GM12878 (cell line): Measurements from ENCODE around the gene RBPJ. TPM values are rescaled to one million over a fixed set of nuclear protein-coding genes. Genes with fewer than 3 reads are reported as not detected.
A peak's percentile ranks its signal among the peaks of the same experiment; 100 is the strongest.

ENCODE experiments used
- ATAC-seq: fragments of 200-7000 bp; cut with Tn5 transposase; 3 replicates; pipeline ENCODE4 v1.9.1; 2020; ENCODE audit warnings: mild to moderate bottlenecking, moderate library complexity
- BruUV-seq: library from RNA; stranded (reverse); fragments of 400-500 nt; replicated peaks from 2 replicates; lab custom pipeline; 2021; lab: Mats Ljungman, UMichigan
- CTCF ChIA-PET: fragments of 300-600 bp; sonication (Branson Sonifier 250); formaldehyde crosslinking; extraction: SDS; loops from one replicate; lab custom pipeline; 2021; ENCODE audit warnings: inconsistent platforms; lab: Yijun Ruan, JAX
- POLR2A ChIA-PET: fragments of 350-600 bp; formaldehyde crosslinking; extraction: SDS; loops from one replicate; lab custom pipeline; 2021; ENCODE audit warnings: inconsistent platforms; lab: Charles Lee
- RAD21 ChIA-PET: fragments of 300-600 bp; sonication (Branson Sonifier 250); formaldehyde crosslinking; loops from one replicate; lab custom pipeline; 2023; ENCODE audit warnings: antibody characterized with exemption; ENCODE audit not compliant: unreplicated experiment; lab: Charles Lee
- SMC1A ChIA-PET: fragments of 300-600 bp; sonication (Branson Sonifier 250); formaldehyde crosslinking; loops from one replicate; lab custom pipeline; 2023; ENCODE audit not compliant: unreplicated experiment, uncharacterized antibody; lab: Charles Lee
- DNase-seq: peaks from one replicate; pipeline ENCODE4 v3.0.0-alpha.2; 2011; ENCODE audit warnings: low read depth, low spot score
- FAIRE-seq: peaks from 3 replicates; lab custom pipeline; 2011; peaks lifted over from hg19 to GRCh38; lab: Jason Lieb, UNC
- H2AFZ ChIP-seq: 2 replicates; pipeline ENCODE4 v1.6.0; 2011; ENCODE audit warnings: low read depth, low read length, control low read depth; ENCODE audit not compliant: control insufficient read depth
- H3K27ac ChIP-seq: 2 replicates; pipeline ENCODE4 v1.5.1; 2011; ENCODE audit warnings: control low read depth; ENCODE audit not compliant: control insufficient read depth, insufficient read depth
- H3K27me3 ChIP-seq, 2 experiments: replicated peaks in 1 of 2; 2 replicates each; pipeline versions ENCODE4 v1.6.0 to v1.6.1; 2011; ENCODE audit warnings: low read length in 1 of 2; ENCODE audit not compliant: control insufficient read depth in 2 of 2, insufficient read depth in 2 of 2
- H3K36me3 ChIP-seq, 2 experiments: 2 replicates each; pipeline ENCODE4 v1.5.1; 2011; ENCODE audit warnings: low read length in 1 of 2; ENCODE audit not compliant: control insufficient read depth in 2 of 2, insufficient read depth in 2 of 2
- H3K4me1 ChIP-seq: 2 replicates; pipeline ENCODE4 v1.6.1; 2011; ENCODE audit warnings: mild to moderate bottlenecking, low read length, moderate library complexity, mixed read lengths; ENCODE audit not compliant: control insufficient read depth, insufficient read depth
- H3K4me2 ChIP-seq: 2 replicates; pipeline ENCODE4 v1.6.0; 2011; ENCODE audit warnings: control low read depth; ENCODE audit not compliant: control insufficient read depth, insufficient read depth
- H3K4me3 ChIP-seq: fragments of 200-600 bp; sonication (generic); 2 replicates; pipeline ENCODE4 v1.5.1; 2016
- H3K79me2 ChIP-seq: 2 replicates; pipeline ENCODE4 v1.6.0; 2011; ENCODE audit warnings: low read length; ENCODE audit not compliant: control insufficient read depth, insufficient read depth
- H3K9ac ChIP-seq: 2 replicates; pipeline ENCODE4 v1.8.0; 2011; ENCODE audit warnings: low read length, control low read depth, mixed read lengths; ENCODE audit not compliant: control insufficient read depth, insufficient read depth
- H3K9me3 ChIP-seq: replicated peaks from 3 replicates; pipeline ENCODE4 v1.5.1; 2011; ENCODE audit warnings: mild to moderate bottlenecking, low read length; ENCODE audit not compliant: control insufficient read depth, insufficient read depth
- H4K20me1 ChIP-seq: 2 replicates; pipeline ENCODE4 v1.6.0; 2011; ENCODE audit not compliant: control insufficient read depth, insufficient read depth
- ATF7 ChIP-seq: fragments of 450-650 bp; IDR thresholded peaks from 2 replicates; pipeline ENCODE4 v1.6.1; 2016; ENCODE audit warnings: low read depth, mild to moderate bottlenecking
- BCL11A ChIP-seq: IDR thresholded peaks from 2 replicates; pipeline ENCODE4 v1.6.1; 2011; ENCODE audit warnings: low read depth, low read length
- BMI1 ChIP-seq: fragments of 450-650 bp; IDR thresholded peaks from 2 replicates; pipeline ENCODE4 v1.6.1; 2016; ENCODE audit warnings: mild to moderate bottlenecking, moderate library complexity, borderline replicate concordance
- CHD1 ChIP-seq: IDR thresholded peaks from 2 replicates; pipeline ENCODE4 v1.6.1; 2012; ENCODE audit warnings: low read depth, low read length, improper control_type of control experiment
- FOS ChIP-seq: IDR thresholded peaks from 3 replicates; pipeline ENCODE4 v1.6.1; 2011; ENCODE audit warnings: borderline replicate concordance; ENCODE audit not compliant: insufficient read length; ENCODE audit errors: extremely low read depth
- GATAD2B ChIP-seq: fragments of 450-650 bp; conservative IDR thresholded peaks from 2 replicates; pipeline ENCODE4 v1.6.1; 2017; ENCODE audit warnings: low read depth, mild to moderate bottlenecking, moderate library complexity
- JUNB ChIP-seq: IDR thresholded peaks from 2 replicates; pipeline ENCODE4 v1.6.1; 2016; ENCODE audit warnings: antibody characterized with exemption, mild to moderate bottlenecking
- PKNOX1 ChIP-seq: fragments of 450-650 bp; IDR thresholded peaks from 2 replicates; pipeline ENCODE4 v1.6.1; 2016; ENCODE audit warnings: mild to moderate bottlenecking
- RELA ChIP-seq: fragments of 450-650 bp; IDR thresholded peaks from 2 replicates; pipeline ENCODE4 v1.8.0; 2014; ENCODE audit warnings: borderline replicate concordance; ENCODE audit not compliant: partially characterized antibody
- SMAD1 ChIP-seq: fragments of 450-650 bp; IDR thresholded peaks from 2 replicates; pipeline ENCODE4 v1.6.1; 2018; ENCODE audit warnings: mild to moderate bottlenecking, low read depth; ENCODE audit not compliant: partially characterized antibody
- WGBS: methylation state at CpG from one replicate; pipeline ENCODE4 v1.1.6; 2016; ENCODE audit warnings: low lambda C conversion rate; ENCODE audit not compliant: insufficient replicate concordance, insufficient coverage; ENCODE audit errors: missing lambda C conversion rate; 5-methylcytosine and 5-hydroxymethylcytosine counted together
- in situ Hi-C: fragments of 300-500 bp; cut with MboI; formaldehyde crosslinking; loops from 9 replicates; pipeline ENCODE4 v1.14.3; 2018; ENCODE audit warnings: mixed read lengths
- intact Hi-C: fragments of 100-400 bp; cut with micrococcal nuclease; formaldehyde crosslinking; loops from one replicate; pipeline ENCODE4 v1.14.2; 2022; ENCODE audit not compliant: unreplicated experiment
- polyA plus RNA-seq, 11 experiments: library from polyadenylated mRNA; depleted of rRNA in 4 of 11; unstranded in 6 of 11; stranded (reverse) in 5 of 11; fragments of >200 nt; fragmentation: Nextera tagmentation in 4 of 11; fragmentation: Illumina TruSeq in 1 of 11; extraction: Ambion mirVana in 4 of 11; extraction: Trizol in 1 of 11; gene quantifications; 1 replicate in 1 of 11; 2 replicates in 10 of 11; pipeline versions ENCODE4 v1.2.1 to v1.2.3, GENCODE V29; 2011 to 2016; ENCODE audit warnings: inconsistent platforms in 2 of 11, missing spikeins in 2 of 11, low read depth in 1 of 11
- total RNA-seq, 4 experiments: library from RNA; depleted of rRNA in 3 of 4; stranded (reverse); fragments of >200 nt in 3 of 4; fragmentation: Illumina TruSeq in 1 of 4; extraction: Trizol in 1 of 4; gene quantifications; 2 replicates each; pipeline versions ENCODE4 v1.2.1 to v1.2.3, GENCODE V29; 2013 to 2021
- TF ChIP-seq, protein P1 (sequence below): fragments of 450-650 bp; IDR thresholded peaks from 2 replicates; pipeline ENCODE4 v1.6.1; 2017; ENCODE audit warnings: antibody characterized with exemption, mild to moderate bottlenecking, moderate library complexity

RBPJ gene
- total and polyA plus RNA-seq, 10 of the 15 experiments (the other 5 are each of a cell fraction or from before 2014, with no cell fraction given): 24.5 to 87.6 (median 41.6) TPM

- no peaks in the 10 kb centered on the region for H3K27me3 ChIP-seq
- WGBS: 35% methylated on average over 4 of the region's 4 CpGs
- no peak overlapping the region for H3K4me3 ChIP-seq
- in situ Hi-C loops (no loop called here), intact Hi-C loops (no loop called here)
- ChIA-PET CTCF (no interaction called here), RAD21 (no interaction called here), POLR2A (no interaction called here), SMC1A (interaction anchor here (1.7 kb wide), 1 partner anchor 52 kb away, joined by 3 read pairs; no protein-coding TSS in a partner anchor)
- TF ChIP-seq BCL11A (no peak), SMAD1 (no peak), PKNOX1 (no peak), FOS (no peak), RELA (no peak), JUNB (no peak; the same call in 1 of the 2 replicates), BMI1 (no peak), GATAD2B (no peak), ATF7 (no peak), CHD1 (no peak)
- TF ChIP-seq, protein P1, sequence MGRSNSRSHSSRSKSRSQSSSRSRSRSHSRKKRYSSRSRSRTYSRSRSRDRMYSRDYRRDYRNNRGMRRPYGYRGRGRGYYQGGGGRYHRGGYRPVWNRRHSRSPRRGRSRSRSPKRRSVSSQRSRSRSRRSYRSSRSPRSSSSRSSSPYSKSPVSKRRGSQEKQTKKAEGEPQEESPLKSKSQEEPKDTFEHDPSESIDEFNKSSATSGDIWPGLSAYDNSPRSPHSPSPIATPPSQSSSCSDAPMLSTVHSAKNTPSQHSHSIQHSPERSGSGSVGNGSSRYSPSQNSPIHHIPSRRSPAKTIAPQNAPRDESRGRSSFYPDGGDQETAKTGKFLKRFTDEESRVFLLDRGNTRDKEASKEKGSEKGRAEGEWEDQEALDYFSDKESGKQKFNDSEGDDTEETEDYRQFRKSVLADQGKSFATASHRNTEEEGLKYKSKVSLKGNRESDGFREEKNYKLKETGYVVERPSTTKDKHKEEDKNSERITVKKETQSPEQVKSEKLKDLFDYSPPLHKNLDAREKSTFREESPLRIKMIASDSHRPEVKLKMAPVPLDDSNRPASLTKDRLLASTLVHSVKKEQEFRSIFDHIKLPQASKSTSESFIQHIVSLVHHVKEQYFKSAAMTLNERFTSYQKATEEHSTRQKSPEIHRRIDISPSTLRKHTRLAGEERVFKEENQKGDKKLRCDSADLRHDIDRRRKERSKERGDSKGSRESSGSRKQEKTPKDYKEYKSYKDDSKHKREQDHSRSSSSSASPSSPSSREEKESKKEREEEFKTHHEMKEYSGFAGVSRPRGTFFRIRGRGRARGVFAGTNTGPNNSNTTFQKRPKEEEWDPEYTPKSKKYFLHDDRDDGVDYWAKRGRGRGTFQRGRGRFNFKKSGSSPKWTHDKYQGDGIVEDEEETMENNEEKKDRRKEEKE: no peak
- no TSS peak for BruUV-seq
- peak; percentile 13 for FAIRE-seq
- no peak overlapping the region for H3K9ac ChIP-seq
- H3K79me2 ChIP-seq: peaks cover 20% of the 10 kb centered on the region
- H3K36me3 ChIP-seq: no peaks in the 10 kb centered on the region
- ATAC-seq: peak; percentile 21
- no peak overlapping the region for H3K27ac ChIP-seq
- no peaks in the 10 kb centered on the region for H3K9me3 ChIP-seq
- no peak overlapping the region for H2AFZ ChIP-seq
- no peak overlapping the region for H3K4me2 ChIP-seq
- peaks cover 6% of the 10 kb centered on the region for H4K20me1 ChIP-seq
- peaks cover 21% of the 10 kb centered on the region for H3K4me1 ChIP-seq
- no peak for DNase-seq
Observed at GRCh38 chr4:26377328-26378311, 56.8 kb downstream of the RBPJ start.
